ENCODE results near the gene ATP10D.

DNA sequence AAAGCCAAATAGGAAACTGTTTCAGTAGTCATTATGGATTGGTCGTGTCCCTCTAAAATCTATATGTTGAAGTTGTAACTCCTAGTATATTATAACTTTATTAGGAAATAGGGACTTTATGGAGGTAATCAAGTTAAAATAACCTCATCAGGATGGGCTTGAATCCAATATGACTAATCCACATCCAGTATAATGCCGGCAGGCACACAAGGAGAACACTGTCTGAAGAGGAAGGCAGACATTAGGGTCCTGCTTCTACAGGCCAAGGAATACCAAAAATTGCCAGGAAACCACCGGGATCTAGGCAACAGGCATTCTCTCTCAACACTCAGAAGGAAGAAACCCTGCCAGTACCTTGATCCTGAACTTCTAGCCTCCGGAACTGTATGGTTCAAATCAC, 130.3 kb downstream of the ATP10D start:
- TF ChIP-seq, protein P1, sequence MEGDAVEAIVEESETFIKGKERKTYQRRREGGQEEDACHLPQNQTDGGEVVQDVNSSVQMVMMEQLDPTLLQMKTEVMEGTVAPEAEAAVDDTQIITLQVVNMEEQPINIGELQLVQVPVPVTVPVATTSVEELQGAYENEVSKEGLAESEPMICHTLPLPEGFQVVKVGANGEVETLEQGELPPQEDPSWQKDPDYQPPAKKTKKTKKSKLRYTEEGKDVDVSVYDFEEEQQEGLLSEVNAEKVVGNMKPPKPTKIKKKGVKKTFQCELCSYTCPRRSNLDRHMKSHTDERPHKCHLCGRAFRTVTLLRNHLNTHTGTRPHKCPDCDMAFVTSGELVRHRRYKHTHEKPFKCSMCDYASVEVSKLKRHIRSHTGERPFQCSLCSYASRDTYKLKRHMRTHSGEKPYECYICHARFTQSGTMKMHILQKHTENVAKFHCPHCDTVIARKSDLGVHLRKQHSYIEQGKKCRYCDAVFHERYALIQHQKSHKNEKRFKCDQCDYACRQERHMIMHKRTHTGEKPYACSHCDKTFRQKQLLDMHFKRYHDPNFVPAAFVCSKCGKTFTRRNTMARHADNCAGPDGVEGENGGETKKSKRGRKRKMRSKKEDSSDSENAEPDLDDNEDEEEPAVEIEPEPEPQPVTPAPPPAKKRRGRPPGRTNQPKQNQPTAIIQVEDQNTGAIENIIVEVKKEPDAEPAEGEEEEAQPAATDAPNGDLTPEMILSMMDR (conservative IDR thresholded peaks at IDR 0.05; ENCODE audit: low read depth, low read length): no peak
- TF ChIP-seq EZH2 (IDR thresholded peaks at IDR 0.05; ENCODE audit: low read length, unreplicated experiment): no peak
